NCI-H1694 (cell line): ENCODE data around the gene CNTLN.
"Not testable (repeated sequence)": the region's sequence is repeated elsewhere in the genome, so short reads cannot be mapped to it uniquely, and the experiment has no call there.

ENCODE experiments used
- DNase-seq: peaks from one replicate; lab custom pipeline; 2025; lab: John Stamatoyannopoulos, UW

Gene CNTLN

GRCh38 chr9:17134396-17135294 is at the start of gene CNTLN:
Gene CNTLN, plus strand, starts transcription at chr9:17135040. Its CDS starts 26 bp downstream, at chr9:17135066.
- DNase-seq, result peak; percentile 75

DNA sequence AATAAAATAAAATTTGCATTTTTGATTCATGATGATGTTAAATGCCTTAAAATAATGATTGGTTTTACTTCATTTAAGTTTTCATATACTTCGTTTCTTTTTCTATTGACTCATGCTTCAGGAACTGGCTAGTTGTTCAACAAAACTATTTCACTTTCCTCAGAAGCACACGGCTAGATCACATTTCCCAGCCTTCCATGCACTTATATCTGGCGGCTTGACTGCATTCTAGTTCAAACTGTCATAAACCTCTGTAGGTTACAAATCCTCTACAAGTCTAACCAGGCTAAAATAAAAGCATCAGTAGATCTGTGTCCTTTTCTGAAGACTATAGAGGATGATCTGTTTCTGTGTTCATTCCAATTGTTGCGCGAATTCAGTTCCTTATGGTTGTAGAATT is 46.3 kb upstream of the CNTLN start:
- no peak for DNase-seq

DNA sequence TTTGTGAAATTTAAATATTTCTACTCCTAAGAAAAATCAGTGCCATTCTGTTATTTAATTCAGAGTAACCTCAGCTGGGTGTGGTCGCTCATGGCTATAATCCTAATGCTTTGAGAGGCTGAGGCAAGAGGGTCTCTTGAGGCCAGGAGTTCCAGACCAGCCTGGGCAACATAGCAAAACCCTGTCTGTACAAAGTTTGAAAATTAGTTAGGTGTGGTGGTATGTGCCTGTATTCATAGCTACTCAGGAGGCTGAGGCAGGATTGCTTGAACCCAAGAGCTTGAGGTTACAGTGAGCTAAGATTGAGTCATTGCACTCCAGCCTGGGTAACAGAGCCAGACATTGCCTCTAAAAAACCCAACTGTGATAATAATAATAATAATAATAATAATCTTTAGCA is 44.8 kb upstream of the CNTLN start:
- no peak for DNase-seq

DNA sequence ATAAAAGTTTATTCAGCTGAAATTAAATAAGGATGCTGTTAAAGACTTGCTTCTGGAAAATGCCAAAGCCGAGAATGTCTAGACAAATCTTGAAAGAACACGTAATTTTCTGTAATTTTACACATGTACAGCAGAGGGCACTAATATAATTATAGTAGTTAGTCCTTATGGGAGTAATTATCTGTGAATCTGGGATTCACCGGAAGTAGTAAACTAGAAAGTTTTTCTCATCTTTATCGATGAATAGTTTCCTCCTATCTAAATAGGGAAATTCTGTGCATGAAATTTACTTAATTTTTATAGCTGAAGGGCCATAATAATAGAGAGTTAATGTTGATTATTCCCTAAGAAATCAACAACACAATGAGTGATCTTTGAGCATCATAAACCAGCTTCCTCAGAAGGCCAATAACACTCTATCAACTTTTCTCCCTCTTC is 18.4 kb upstream of the CNTLN start:
- peak; percentile 22 for DNase-seq

- DNase-seq, result no peak
Measured at GRCh38 chr9:17117372-17117771, 17.5 kb upstream of the CNTLN start.

DNA sequence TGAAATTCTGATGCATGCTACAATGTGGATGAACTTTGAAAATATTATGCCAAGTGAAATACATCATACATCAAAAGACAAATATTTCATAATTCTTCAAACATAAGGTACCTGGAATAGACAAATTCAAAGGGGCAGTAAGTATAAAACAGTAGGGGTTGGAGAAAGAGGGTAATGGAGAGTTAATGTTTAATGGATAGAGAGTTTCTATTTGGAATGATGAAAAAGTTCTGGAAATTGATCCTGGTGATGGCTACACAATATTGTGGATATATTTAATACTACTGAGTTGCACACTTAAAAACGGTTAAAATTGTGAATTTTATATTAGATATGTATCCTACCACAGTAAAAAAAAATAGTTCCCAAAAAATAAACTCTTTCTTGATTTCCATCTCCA is 14.6 kb upstream of the CNTLN start:
- DNase-seq, result no peak

GRCh38 chr9:17121264-17121663 is 13.6 kb upstream of the CNTLN start:
- no peak for DNase-seq

GRCh38 chr9:17130291-17130690 is 4.5 kb upstream of the CNTLN start:
- no peak for DNase-seq

DNA sequence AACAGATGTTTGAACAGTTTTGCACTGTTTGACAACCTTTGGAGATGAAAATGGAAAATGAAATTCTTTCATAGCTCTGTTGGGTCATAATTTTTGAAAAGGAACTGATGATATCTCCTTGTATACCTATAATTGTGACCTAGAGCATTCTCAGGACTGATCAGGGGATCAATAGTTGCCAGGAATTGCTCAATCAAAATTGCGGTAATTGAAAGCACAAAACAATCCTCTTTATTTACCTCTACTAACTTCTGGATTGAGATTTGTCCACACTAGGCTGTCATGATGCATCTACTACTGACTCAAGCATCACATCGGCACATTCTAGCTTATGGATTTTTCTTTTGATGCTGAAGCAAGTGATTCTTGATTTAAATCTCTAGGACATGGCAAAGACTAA is 4.1 kb upstream of the CNTLN start:
- DNase-seq, result no peak

DNA sequence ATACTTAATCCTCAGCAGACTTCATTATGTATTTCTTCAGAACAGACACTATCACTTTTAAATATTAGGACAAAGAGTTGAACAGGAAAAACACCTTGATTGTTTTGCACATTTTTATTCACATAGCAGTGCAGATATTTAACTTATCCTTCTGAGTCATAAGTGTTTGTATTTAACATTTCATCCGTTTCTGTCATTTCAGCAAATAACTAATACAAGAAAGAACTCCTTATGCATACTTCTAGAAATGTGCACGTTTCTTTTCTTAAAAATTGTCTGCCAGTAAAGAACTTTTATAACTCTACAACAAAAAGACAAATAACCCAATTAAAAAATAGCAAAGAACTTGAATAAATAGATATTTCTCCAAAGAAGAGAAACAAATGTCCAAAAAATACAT is 3.3 kb upstream of the CNTLN start:
- no peak for DNase-seq

DNA sequence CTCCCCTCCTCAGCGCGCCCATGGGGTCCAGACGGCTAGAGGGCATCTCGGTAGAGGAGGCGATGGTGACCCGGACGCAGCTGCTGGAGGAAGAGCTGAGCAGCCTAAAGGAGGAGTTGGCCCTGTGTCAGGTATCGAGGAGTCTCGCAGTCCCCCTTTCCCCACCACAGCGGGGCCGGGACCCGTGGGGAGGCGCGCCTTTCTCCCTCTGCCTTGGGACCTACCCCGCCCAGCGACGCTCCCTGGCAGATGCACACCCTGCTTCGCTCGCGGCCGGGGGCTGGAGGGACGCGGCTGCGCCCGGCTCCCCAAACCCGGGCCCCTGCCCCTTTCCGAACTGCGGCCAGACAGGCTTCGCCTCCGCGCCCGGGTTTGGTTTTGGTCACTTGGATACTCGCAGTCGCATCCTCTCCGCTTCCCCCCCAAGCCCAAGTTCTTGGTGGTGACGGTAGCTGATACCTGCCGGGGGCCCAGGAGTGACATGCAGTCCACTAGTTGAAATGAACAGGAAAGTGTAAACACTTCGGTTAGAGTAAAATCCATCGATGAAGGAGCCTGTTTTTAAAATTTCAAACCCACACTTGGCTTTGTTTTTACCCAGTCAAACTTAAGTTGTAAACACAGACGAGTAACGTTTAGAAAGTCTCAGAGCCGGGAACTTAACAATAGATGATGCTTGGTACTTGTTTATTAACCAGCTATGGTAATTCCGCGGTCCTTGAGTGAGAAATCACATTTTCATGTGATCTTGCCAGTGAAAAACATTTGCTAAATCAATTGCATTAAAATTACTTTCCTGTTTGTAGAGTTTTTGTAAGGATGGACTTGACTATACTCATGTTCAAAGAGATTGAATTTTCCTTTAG is 688 bp downstream of the CNTLN start:
- DNase-seq, result peak; percentile 17

- no peak for DNase-seq
Measured at GRCh38 chr9:17137566-17137965, 2.7 kb downstream of the CNTLN start.

DNA sequence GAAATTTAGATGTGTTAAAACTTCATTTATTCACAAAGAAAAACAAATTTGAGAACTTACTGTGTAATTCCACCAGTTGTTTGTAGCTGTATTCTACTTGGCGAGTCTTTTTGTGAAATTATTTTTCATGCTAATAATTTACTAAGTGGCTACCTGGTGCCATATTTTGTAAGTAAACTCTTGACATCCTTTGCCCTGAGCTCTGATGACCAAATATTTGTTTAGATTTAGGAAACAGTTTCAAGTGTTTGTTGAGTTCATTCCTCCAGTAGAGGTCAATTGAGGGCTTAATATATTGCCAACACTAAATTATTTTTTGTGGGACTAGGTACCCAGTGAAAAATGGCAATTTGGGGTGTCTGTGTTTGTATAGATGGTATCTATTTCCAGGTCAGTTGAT is 3.7 kb downstream of the CNTLN start:
- DNase-seq, result no peak

DNA sequence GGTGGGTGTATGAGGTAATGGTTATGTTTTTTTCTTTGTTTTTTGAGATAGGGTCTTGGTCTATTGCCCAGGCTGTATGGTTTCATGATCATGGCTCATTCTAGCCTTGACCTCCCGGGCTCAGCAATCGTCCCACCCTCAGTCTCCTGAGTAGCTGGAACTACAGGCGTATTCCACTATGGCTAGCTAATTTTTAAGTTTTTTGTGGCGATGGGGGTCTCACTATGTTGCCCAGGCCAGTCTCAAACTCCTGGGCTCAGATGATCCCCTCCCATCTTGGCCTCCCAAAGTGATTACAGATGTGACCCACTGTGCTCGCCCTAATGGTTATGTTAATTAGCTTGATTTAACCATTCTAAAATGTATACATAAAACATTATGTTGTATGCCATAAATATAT is 5.6 kb downstream of the CNTLN start:
- no peak for DNase-seq

DNA sequence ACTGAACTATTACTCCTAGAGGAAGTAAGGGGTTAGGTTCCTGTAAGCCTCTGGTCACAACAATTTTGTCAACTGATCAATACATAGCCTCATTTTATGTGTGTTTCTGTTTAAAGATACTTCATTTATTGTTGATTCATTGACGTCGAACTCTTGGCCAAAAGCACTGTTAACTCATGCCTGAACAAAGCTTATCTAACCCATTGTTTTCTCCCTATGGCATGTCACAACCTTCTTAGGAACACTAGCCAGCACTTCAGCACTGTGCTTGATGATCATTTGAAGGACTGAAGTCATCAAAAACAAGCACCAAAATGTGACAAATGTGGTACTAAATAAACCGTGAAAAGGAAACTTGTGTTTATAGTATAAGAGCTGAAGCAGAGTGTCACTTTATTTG is 13.5 kb downstream of the CNTLN start:
- DNase-seq, result no peak

DNA sequence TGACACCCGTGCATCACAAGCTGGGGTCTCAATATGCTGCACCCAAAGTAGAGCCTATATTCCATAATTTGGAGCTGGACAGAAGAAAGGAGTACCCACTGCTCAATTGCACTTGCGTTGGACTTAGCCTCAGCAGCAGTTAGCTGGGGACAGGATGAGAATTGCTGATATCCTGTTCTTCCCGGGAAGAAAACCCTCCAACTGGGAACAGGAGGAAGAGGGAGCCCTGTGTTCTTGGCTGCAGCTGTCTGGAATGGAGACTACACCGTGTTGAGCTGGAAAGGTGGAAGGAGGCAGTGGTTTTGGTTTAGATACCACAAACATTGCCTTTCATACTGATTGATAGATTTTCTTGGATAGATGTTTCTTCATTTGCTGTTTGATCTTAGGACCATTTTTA is 24.6 kb downstream of the CNTLN start:
- no peak for DNase-seq

DNA sequence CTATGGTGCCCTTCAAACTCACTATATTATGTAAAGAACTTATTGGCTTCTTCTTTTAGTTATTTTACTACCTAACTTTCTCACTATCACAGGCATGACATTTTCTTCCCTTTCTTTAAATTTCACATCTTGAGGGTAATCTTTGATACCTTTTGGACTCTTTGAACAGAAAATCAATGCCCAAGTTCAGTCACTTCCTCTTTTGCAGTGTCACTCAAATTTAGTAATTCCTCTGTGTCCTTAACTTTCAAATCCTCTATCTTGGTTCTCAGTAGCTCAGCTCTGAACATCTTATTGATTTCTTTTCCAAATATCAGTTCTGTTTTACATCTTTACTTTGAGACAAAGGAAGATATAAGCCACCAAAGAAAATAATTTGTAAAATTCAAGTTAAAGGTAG is 25.5 kb downstream of the CNTLN start:
- DNase-seq, result no peak

GRCh38 chr9:17165764-17166163 is 30.9 kb downstream of the CNTLN start:
- DNase-seq, result no peak

GRCh38 chr9:17166346-17166745 is 31.5 kb downstream of the CNTLN start:
- DNase-seq, result no peak

DNA sequence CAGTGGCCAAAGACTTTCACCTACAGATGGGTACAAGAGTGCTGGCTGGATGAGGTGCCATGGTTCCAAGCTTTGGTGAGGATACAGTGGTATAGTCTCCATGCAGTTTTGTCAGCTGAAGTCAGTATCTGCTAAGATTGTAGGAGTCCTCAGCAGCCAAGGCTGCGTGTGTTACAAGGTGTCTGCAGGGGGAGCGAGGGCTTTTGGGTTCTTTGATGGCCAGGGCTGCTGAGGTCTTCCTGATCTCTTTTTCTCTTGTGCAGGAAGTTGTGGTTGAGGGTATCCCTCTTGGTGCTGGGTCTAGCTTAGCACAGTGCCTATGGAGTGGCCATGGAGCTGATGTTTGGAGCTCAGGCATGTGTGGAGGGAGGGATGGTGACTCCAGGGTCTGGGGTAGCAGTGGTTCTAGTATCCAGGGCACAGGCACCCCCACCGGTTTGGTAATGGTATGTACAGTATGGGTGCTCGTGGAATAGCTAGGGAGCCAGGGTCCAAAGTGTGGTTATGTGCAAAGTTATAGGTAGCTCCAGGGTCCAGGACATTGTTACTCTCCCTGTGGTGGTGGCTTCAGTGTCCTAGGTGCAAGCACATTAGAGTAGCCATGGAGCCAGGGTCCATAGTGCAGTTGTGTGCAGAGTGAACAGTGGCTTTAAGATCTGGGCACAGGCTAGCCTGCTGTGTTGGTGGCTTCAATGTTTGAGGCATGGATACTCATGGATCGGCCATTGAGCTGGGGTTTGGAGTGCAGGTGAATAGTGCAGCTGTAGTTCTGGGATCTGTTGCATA is 36.7 kb downstream of the CNTLN start:
- no peak for DNase-seq

DNA sequence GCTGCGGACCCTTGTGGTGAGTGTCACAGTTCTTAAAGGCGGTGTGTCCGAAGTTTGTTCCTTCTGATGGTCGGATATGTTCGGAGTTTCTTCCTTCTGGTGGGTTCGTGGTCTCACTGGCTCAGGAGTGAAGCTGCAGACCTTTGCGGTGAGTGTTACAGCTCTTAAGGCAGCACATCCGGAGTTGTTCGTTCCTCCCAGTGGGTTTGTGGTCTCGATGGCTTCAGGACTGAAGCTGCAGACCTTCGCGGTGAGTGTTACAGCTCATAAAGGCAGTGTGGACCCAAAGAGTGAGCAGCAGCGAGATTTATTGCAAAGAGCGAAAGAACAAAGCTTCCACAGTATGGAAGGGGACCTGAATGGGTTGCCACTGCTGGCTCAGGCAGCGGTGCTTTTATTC is 42.7 kb downstream of the CNTLN start:
- DNase-seq, result not testable (repeated sequence)

- DNase-seq, result no peak
Measured at GRCh38 chr9:17185481-17186029, 50.7 kb downstream of the CNTLN start.
